ENCODE results near the gene BEND5. TPM values are rescaled to one million over a fixed set of nuclear protein-coding genes. Genes with fewer than 3 reads are reported as not detected.

BEND5 gene
- total and polyA plus RNA-seq, 4 donors: 1.3 to 10.1 (median 6.3) TPM

GRCh38 chr1:48817505-48818114 lies 40.9 kb upstream of the BEND5 start:
- TF ChIP-seq CTCF (IDR thresholded peaks at IDR 0.05; ENCODE audit: control extremely low read depth, extremely low read depth): peak; percentile 66
- WGBS, 2 donors: 63 to 78% methylated on average over 4 of the region's 4 CpGs
- H3K36me3 ChIP-seq (ENCODE audit: control insufficient read depth in 4 of 4, insufficient read depth in 4 of 4, low read length in 4 of 4): no peaks in the 10 kb centered on the region
- no peaks in the 10 kb centered on the region for H3K27me3 ChIP-seq (ENCODE audit: control insufficient read depth in 3 of 3, insufficient read depth in 3 of 3, low read length in 2 of 3)
- H3K4me3 ChIP-seq: no peak overlapping the region
- DNase-seq (peak; percentile 76 to 81 (median 78)), ATAC-seq (ENCODE audit: insufficient read depth, low FRiP score) (no peak)
- H3K27ac ChIP-seq (ENCODE audit: low read depth in 1 of 2, low read length in 1 of 2): no peak overlapping the region
- peaks cover 0 to 1% (median 0%) of the 10 kb centered on the region in 4 donors for H3K9me3 ChIP-seq (ENCODE audit: control insufficient read depth in 4 of 4, insufficient read depth in 3 of 4, low read length in 3 of 4)
- H3K9ac ChIP-seq (ENCODE audit: insufficient read depth in 1 of 2, low read length in 2 of 2): no peak overlapping the region
- H3K4me1 ChIP-seq (ENCODE audit: control insufficient read depth in 5 of 5, insufficient read depth in 5 of 5, low read length in 5 of 5): no peaks in the 10 kb centered on the region

- no peaks in the 10 kb centered on the region for H3K27me3 ChIP-seq (ENCODE audit: control insufficient read depth in 3 of 3, insufficient read depth in 3 of 3, low read length in 2 of 3)
- H3K9ac ChIP-seq (ENCODE audit: insufficient read depth in 1 of 2, low read length in 2 of 2): no peak overlapping the region
- no peak overlapping the region for H3K27ac ChIP-seq (ENCODE audit: low read depth in 1 of 2, low read length in 1 of 2)
- TF ChIP-seq CTCF (IDR thresholded peaks at IDR 0.05; ENCODE audit: control extremely low read depth, extremely low read depth): no peak
- H3K4me3 ChIP-seq: no peak overlapping the region
- ATAC-seq (ENCODE audit: insufficient read depth, low FRiP score): no peak
- 65 to 73% methylated on average over 4 of the region's 4 CpGs for WGBS, 2 donors
- H3K36me3 ChIP-seq (ENCODE audit: control insufficient read depth in 4 of 4, insufficient read depth in 4 of 4, low read length in 4 of 4): no peaks in the 10 kb centered on the region
- peak in 1 of 3 donors; percentile 32 for DNase-seq
- H3K4me1 ChIP-seq (ENCODE audit: control insufficient read depth in 5 of 5, insufficient read depth in 5 of 5, low read length in 5 of 5): peaks cover 0 to 20% (median 3%) of the 10 kb centered on the region in 5 donors
- no peaks in the 10 kb centered on the region for H3K9me3 ChIP-seq (ENCODE audit: control insufficient read depth in 4 of 4, insufficient read depth in 3 of 4, low read length in 3 of 4)
Measured at GRCh38 chr1:48810740-48811139, 34.0 kb upstream of the BEND5 start.

DNA sequence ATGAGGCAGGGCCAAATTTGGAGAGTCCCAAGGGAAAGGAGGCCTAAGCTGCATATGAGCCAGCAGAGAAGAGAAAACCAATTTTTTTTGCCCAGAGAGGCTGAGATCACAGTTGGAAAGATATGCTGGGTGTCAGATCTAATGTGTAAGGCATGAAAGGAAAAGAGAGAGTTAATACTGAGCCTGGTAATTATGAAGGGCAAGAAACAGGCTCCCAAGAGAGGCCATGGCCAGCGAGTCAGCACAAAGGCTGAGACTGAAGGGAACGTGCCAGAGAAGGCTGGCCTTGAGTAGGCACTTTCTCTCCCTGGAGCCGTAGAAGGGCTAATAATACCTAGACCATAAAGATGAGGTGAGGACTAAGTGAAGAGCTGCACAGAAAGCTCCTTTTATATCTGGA lies 31.8 kb upstream of the BEND5 start:
- Histone ChIP-seq H3K9me3 (ENCODE audit: control insufficient read depth in 4 of 4, insufficient read depth in 3 of 4, low read length in 3 of 4) (no peaks in the 10 kb centered on the region), H3K9ac (ENCODE audit: insufficient read depth in 1 of 2, low read length in 2 of 2) (no peak overlapping the region), H3K4me1 (ENCODE audit: control insufficient read depth in 5 of 5, insufficient read depth in 5 of 5, low read length in 5 of 5) (peaks cover 0 to 20% (median 3%) of the 10 kb centered on the region in 5 donors), H3K27me3 (ENCODE audit: control insufficient read depth in 3 of 3, insufficient read depth in 3 of 3, low read length in 2 of 3) (no peaks in the 10 kb centered on the region), H3K36me3 (ENCODE audit: control insufficient read depth in 4 of 4, insufficient read depth in 4 of 4, low read length in 4 of 4) (no peaks in the 10 kb centered on the region), H3K4me3 (no peak overlapping the region), H3K27ac (ENCODE audit: low read depth in 1 of 2, low read length in 1 of 2) (no peak overlapping the region)
- DNase-seq: no peak
- no peak for ATAC-seq (ENCODE audit: insufficient read depth, low FRiP score)
- WGBS, 2 donors: 77 to 90% methylated on average over 3 of the region's 3 CpGs
- no peak for TF ChIP-seq CTCF (IDR thresholded peaks at IDR 0.05; ENCODE audit: control extremely low read depth, extremely low read depth)
